Kidney (tissue), 14 donors: ENCODE data around the gene IFRD2. TPM values are rescaled to one million over a fixed set of nuclear protein-coding genes. Genes with fewer than 3 reads are reported as not detected.

Source experiments
- DNase-seq, 5 donors: peaks; one replicate each; pipeline ENCODE4 v3.0.0-alpha.2; 2013 to 2020
- FAIRE-seq: peaks from 2 replicates; lab custom pipeline; 2012; peaks lifted over from hg19 to GRCh38; lab: Jason Lieb, UNC
- H3K27ac ChIP-seq, 2 donors: one replicate each; pipeline ENCODE4 v1.7.0; 2013; ENCODE audit warnings: low read depth in 2 of 2, low read length in 2 of 2, inconsistent platforms in 1 of 2
- H3K27me3 ChIP-seq: one replicate; pipeline ENCODE4 v1.7.1; 2013; ENCODE audit warnings: low read length, inconsistent platforms; ENCODE audit not compliant: control insufficient read depth, insufficient read depth
- H3K36me3 ChIP-seq, 3 donors: one replicate each; pipeline versions ENCODE4 v1.7.0 to v1.7.1; 2013; ENCODE audit warnings: low read length in 3 of 3, control low read depth in 1 of 3, inconsistent platforms in 1 of 3; ENCODE audit not compliant: insufficient read depth in 3 of 3, control insufficient read depth in 2 of 3
- H3K4me1 ChIP-seq, 3 donors: one replicate each; pipeline versions ENCODE4 v1.7.0 to v1.7.1; 2013; ENCODE audit warnings: low read length in 3 of 3, inconsistent platforms in 1 of 3, low read depth in 1 of 3; ENCODE audit not compliant: control insufficient read depth in 2 of 3, insufficient read depth in 2 of 3
- H3K4me3 ChIP-seq, 3 donors: one replicate each; pipeline versions ENCODE4 v1.7.0 to v1.8.1; 2013; ENCODE audit warnings: low read length in 3 of 3, control low read depth in 1 of 3, inconsistent platforms in 1 of 3
- H3K9ac ChIP-seq, 3 donors: one replicate each; pipeline versions ENCODE4 v1.7.0 to v1.7.1; 2013; ENCODE audit warnings: low read length in 3 of 3, control low read depth in 1 of 3, inconsistent platforms in 1 of 3
- H3K9me3 ChIP-seq, 3 donors: one replicate each; pipeline versions ENCODE4 v1.7.0 to v1.7.1; 2013; ENCODE audit warnings: low read length in 3 of 3, control low read depth in 1 of 3, inconsistent platforms in 1 of 3; ENCODE audit not compliant: control insufficient read depth in 2 of 3, insufficient read depth in 1 of 3
- CTCF ChIP-seq: IDR thresholded peaks from 3 replicates; pipeline ENCODE4 v1.5.1; 2012; ENCODE audit warnings: mild to moderate bottlenecking, moderate library complexity, borderline replicate concordance; ENCODE audit not compliant: insufficient read depth; ENCODE audit errors: extremely low read depth
- intact Hi-C: fragments of 100-400 bp; cut with DNase I; formaldehyde crosslinking; loops from one replicate; pipeline ENCODE4 v1.11.1; 2022
- polyA plus RNA-seq: library from polyadenylated mRNA; stranded (reverse); fragments of 350-450 nt; fragmentation: Illumina TruSeq; extraction: RNeasy Lipid Tissue Mini Kit (QIAGEN cat#74804); gene quantifications from one replicate; pipeline ENCODE4 v1.2.3, GENCODE V29; 2014; ENCODE audit warnings: low read depth, low replicate concordance; ENCODE audit not compliant: insufficient read depth
- total RNA-seq: library from RNA; stranded (reverse); fragmentation: NEBNext Ultra II Directional; extraction: Animal tissue kit (Norgen Biotek cat#: 25700); gene quantifications from one replicate; pipeline ENCODE4 v1.2.1, GENCODE V29; 2021
- donor health status: control.
- donor health status: control.
- donor health status: control.
- donor health status: control.
- donor health status: control.
- donor health status: DM: yes; HTN: yes; CAD: no.
- donor health status: Normal renal cell carcinoma (clear cell type).

IFRD2 gene
- total and polyA plus RNA-seq, 2 donors from 2014 or later: 54.1 to 78.1 TPM

GRCh38 chr3:50264964-50265485 is 27.2 kb downstream of the IFRD2 start:
- peak overlapping the region; percentile 91 to 94 for H3K27ac ChIP-seq
- peak overlapping the region in 1 of 3 donors; percentile 95 for H3K9ac ChIP-seq
- H3K27me3 ChIP-seq: no peaks in the 10 kb centered on the region
- no peaks in the 10 kb centered on the region for H3K9me3 ChIP-seq
- no peaks in the 10 kb centered on the region for H3K36me3 ChIP-seq
- FAIRE-seq (no peak), DNase-seq (peak in 1 of 5 donors; percentile 91)
- no peak for TF ChIP-seq CTCF
- H3K4me1 ChIP-seq: peaks cover 0 to 57% (median 28%) of the 10 kb centered on the region in 3 donors
- intact Hi-C loops: no loop called here
- no peak overlapping the region for H3K4me3 ChIP-seq

GRCh38 chr3:50264383-50264963 is 27.8 kb downstream of the IFRD2 start:
- H3K9ac ChIP-seq: peak overlapping the region in 2 of 3 donors; percentile 8 to 34
- H3K27ac ChIP-seq: peak overlapping the region; percentile 91 to 94
- DNase-seq (peak; percentile 97 to 99 (median 98)), FAIRE-seq (no peak)
- H3K9me3 ChIP-seq: no peaks in the 10 kb centered on the region
- peaks cover 0 to 56% (median 28%) of the 10 kb centered on the region in 3 donors for H3K4me1 ChIP-seq
- H3K36me3 ChIP-seq: no peaks in the 10 kb centered on the region
- H3K27me3 ChIP-seq: no peaks in the 10 kb centered on the region
- no peak overlapping the region for H3K4me3 ChIP-seq
- TF ChIP-seq CTCF: no peak
- intact Hi-C loops: no loop called here

- Histone ChIP-seq H3K4me1 (peaks cover 0 to 53% (median 28%) of the 10 kb centered on the region in 3 donors), H3K36me3 (no peaks in the 10 kb centered on the region), H3K27ac (peak overlapping the region; percentile 91 to 94), H3K27me3 (no peaks in the 10 kb centered on the region), H3K9me3 (no peaks in the 10 kb centered on the region), H3K9ac (peak overlapping the region in 2 of 3 donors; percentile 8 to 34), H3K4me3 (no peak overlapping the region)
- FAIRE-seq (no peak), DNase-seq (peak in 2 of 5 donors; percentile 20 to 71)
- no peak for TF ChIP-seq CTCF
- intact Hi-C loops: no loop called here
These were observed 28.5 kb downstream of the IFRD2 start for GRCh38 chr3:50263478-50264382.
